DOHH2 (cell line): ENCODE measurements around the gene ST7.
"Not testable (repeated sequence)": the region's sequence is repeated elsewhere in the genome, so short reads cannot be mapped to it uniquely, and the experiment has no call there.

Experiments used
- H3F3A ChIP-seq: fragments of 200-600 bp; sonication (generic), shearing (Covaris generic); 2 replicates; pipeline ENCODE4 v1.6.0; 2016; ENCODE audit warnings: antibody characterized with exemption, mild to moderate bottlenecking; ENCODE audit not compliant: control insufficient read depth, insufficient read depth
- H3K27ac ChIP-seq: fragments of 200-600 bp; sonication (generic); 2 replicates; pipeline ENCODE4 v1.5.1; 2014; ENCODE audit warnings: low read depth, mild to moderate bottlenecking, low read length, moderate library complexity
- H3K27me3 ChIP-seq: fragments of 200-600 bp; sonication (generic); 2 replicates; pipeline ENCODE4 v1.6.1; 2014; ENCODE audit warnings: mild to moderate bottlenecking, low read length, mixed read lengths; ENCODE audit not compliant: control insufficient read depth
- H3K36me3 ChIP-seq: fragments of 200-600 bp; sonication (generic); 2 replicates; pipeline ENCODE4 v1.6.1; 2014; ENCODE audit warnings: mild to moderate bottlenecking, low read length, moderate library complexity, mixed read lengths; ENCODE audit not compliant: control insufficient read depth
- H3K4me1 ChIP-seq: fragments of 200-600 bp; sonication (generic); 2 replicates; pipeline ENCODE4 v1.6.1; 2014; ENCODE audit warnings: mild to moderate bottlenecking, low read length, mixed read lengths; ENCODE audit not compliant: control insufficient read depth
- H3K4me2 ChIP-seq: fragments of 200-600 bp; sonication (generic); 2 replicates; pipeline ENCODE4 v1.6.0; 2014; ENCODE audit warnings: mild to moderate bottlenecking, low read length, moderate library complexity
- H3K4me3 ChIP-seq: fragments of 200-600 bp; sonication (generic); 2 replicates; pipeline ENCODE4 v1.5.1; 2014; ENCODE audit warnings: mild to moderate bottlenecking, low read length, mixed read lengths
- H3K79me2 ChIP-seq: fragments of 200-600 bp; sonication (generic); 2 replicates; pipeline ENCODE4 v1.6.1; 2014; ENCODE audit warnings: mild to moderate bottlenecking, low read length, mixed read lengths; ENCODE audit not compliant: control insufficient read depth
- H3K9me2 ChIP-seq: fragments of 200-600 bp; sonication (generic); replicated peaks from 2 replicates; pipeline ENCODE4 v1.6.1; 2014; ENCODE audit warnings: mild to moderate bottlenecking, low read length, mixed read lengths; ENCODE audit not compliant: control insufficient read depth
- H3K9me3 ChIP-seq: fragments of 200-600 bp; sonication (generic); 2 replicates; pipeline ENCODE4 v1.6.1; 2014; ENCODE audit warnings: antibody characterized with exemption, low read length, mixed read lengths; ENCODE audit not compliant: control insufficient read depth, insufficient read depth
- H4K20me1 ChIP-seq: fragments of 200-600 bp; sonication (generic); 2 replicates; pipeline ENCODE4 v1.6.0; 2014; ENCODE audit warnings: low read depth, mild to moderate bottlenecking, antibody characterized with exemption, low read length, moderate library complexity; ENCODE audit not compliant: control insufficient read depth, insufficient read depth
- EZH2phosphoT487 ChIP-seq: fragments of 200-600 bp; sonication (generic); IDR thresholded peaks from 2 replicates; pipeline ENCODE4 v1.6.1; 2017; ENCODE audit warnings: borderline replicate concordance, mild to moderate bottlenecking, antibody characterized with exemption, low read length, moderate library complexity, mixed read lengths
- TF ChIP-seq, protein P1 (sequence below): fragments of 200-600 bp; sonication (generic); IDR thresholded peaks from one replicate; pipeline ENCODE4 v1.5.1; 2014; ENCODE audit warnings: antibody characterized with exemption, mild to moderate bottlenecking, low read depth, low read length; ENCODE audit not compliant: poor library complexity, severe bottlenecking

ST7 gene

GRCh38 chr7:117243390-117243789, 290.1 kb downstream of the ST7 start:
- Histone ChIP-seq H3K36me3 (no peaks in the 10 kb centered on the region), H3F3A (no peaks in the 10 kb centered on the region), H3K27me3 (no peaks in the 10 kb centered on the region), H4K20me1 (no peaks in the 10 kb centered on the region), H3K4me2 (no peak overlapping the region), H3K79me2 (no peaks in the 10 kb centered on the region), H3K9me3 (peaks cover 3% of the 10 kb centered on the region; the same call in 1 of the 2 replicates), H3K4me1 (no peaks in the 10 kb centered on the region), H3K4me3 (no peak overlapping the region), H3K9me2 (no peaks in the 10 kb centered on the region), H3K27ac (no peak overlapping the region)
- TF ChIP-seq, protein P1, sequence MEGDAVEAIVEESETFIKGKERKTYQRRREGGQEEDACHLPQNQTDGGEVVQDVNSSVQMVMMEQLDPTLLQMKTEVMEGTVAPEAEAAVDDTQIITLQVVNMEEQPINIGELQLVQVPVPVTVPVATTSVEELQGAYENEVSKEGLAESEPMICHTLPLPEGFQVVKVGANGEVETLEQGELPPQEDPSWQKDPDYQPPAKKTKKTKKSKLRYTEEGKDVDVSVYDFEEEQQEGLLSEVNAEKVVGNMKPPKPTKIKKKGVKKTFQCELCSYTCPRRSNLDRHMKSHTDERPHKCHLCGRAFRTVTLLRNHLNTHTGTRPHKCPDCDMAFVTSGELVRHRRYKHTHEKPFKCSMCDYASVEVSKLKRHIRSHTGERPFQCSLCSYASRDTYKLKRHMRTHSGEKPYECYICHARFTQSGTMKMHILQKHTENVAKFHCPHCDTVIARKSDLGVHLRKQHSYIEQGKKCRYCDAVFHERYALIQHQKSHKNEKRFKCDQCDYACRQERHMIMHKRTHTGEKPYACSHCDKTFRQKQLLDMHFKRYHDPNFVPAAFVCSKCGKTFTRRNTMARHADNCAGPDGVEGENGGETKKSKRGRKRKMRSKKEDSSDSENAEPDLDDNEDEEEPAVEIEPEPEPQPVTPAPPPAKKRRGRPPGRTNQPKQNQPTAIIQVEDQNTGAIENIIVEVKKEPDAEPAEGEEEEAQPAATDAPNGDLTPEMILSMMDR = no peak
- no peak for TF ChIP-seq EZH2phosphoT487

DNA sequence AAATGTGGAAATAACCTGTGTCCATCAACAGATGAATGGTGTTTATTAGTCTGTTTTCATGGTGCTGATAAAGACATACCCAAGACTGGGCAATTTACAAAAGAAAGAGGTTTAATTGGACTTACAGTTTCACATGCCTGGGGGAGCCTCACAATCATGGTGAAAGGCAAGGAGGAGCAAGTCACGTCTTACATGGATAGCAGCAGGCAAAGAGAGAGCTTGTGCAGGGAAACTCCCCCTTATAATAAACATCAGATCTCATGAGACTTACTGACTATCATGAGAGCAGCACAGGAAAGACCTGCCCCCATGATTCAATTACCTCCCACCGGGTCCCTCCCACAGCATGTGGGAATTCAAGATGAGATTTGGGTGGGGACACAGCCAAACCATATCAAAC, 292.4 kb downstream of the ST7 start:
- H3K9me3 ChIP-seq, H3K4me3 ChIP-seq, H3K9me2 ChIP-seq, H3F3A ChIP-seq, H3K27me3 ChIP-seq, H3K4me1 ChIP-seq, H3K4me2 ChIP-seq, H4K20me1 ChIP-seq, H3K79me2 ChIP-seq, H3K27ac ChIP-seq, H3K36me3 ChIP-seq: not testable (repeated sequence)

DNA sequence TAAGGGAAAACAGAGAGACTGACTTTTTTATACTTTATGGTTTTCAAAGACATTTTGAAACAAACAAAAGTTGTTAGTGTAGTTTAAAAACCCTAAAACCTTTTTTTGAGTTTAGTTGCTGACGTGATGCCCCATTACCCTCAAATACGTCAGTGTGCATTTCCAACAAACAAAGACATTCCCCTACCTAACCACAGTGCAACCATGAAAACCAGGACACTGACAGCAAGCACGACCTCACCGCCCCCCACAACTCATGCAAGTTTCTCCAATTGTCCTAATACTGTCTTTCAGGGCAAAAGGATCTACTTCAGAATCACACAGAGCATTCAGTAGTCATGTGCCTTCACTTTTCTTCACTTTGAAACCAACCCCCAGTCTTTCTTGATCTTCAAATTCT, 294.5 kb downstream of the ST7 start:
- H3K27me3 ChIP-seq = peaks cover 20% of the 10 kb centered on the region
- peaks cover 3% of the 10 kb centered on the region; the same call in 1 of the 2 replicates for H3K9me3 ChIP-seq
- TF ChIP-seq EZH2phosphoT487 = no peak
- TF ChIP-seq, protein P1 = no peak
- no peak overlapping the region for H3K4me3 ChIP-seq
- H4K20me1 ChIP-seq = no peaks in the 10 kb centered on the region
- H3K79me2 ChIP-seq = no peaks in the 10 kb centered on the region
- no peaks in the 10 kb centered on the region for H3K4me1 ChIP-seq
- H3K36me3 ChIP-seq = no peaks in the 10 kb centered on the region
- H3K9me2 ChIP-seq = no peaks in the 10 kb centered on the region
- no peak overlapping the region for H3K4me2 ChIP-seq
- no peak overlapping the region for H3K27ac ChIP-seq
- H3F3A ChIP-seq = no peaks in the 10 kb centered on the region

- H3K27me3 ChIP-seq = peaks cover 20% of the 10 kb centered on the region
- H3K4me3 ChIP-seq = no peak overlapping the region
- peaks cover 3% of the 10 kb centered on the region; the same call in 1 of the 2 replicates for H3K9me3 ChIP-seq
- H4K20me1 ChIP-seq = no peaks in the 10 kb centered on the region
- H3K4me2 ChIP-seq = no peak overlapping the region
- H3K4me1 ChIP-seq = no peaks in the 10 kb centered on the region
- no peaks in the 10 kb centered on the region for H3F3A ChIP-seq
- no peaks in the 10 kb centered on the region for H3K36me3 ChIP-seq
- H3K79me2 ChIP-seq = no peaks in the 10 kb centered on the region
- H3K27ac ChIP-seq = no peak overlapping the region
- H3K9me2 ChIP-seq = no peaks in the 10 kb centered on the region
- TF ChIP-seq EZH2phosphoT487 = no peak
- TF ChIP-seq, protein P1 = no peak
These were observed 295.5 kb downstream of the ST7 start for GRCh38 chr7:117248829-117249228.
